Activated naive CD8-positive, alpha-beta T cell treated with anti-CD3 and anti-CD28 coated beads, Interleukin-2, amount 50 U/mL, for 24 hours (primary cell): Measurements from ENCODE around the gene C1QL4.
"Not testable (repeated sequence)": the region's sequence is repeated elsewhere in the genome, so short reads cannot be mapped to it uniquely, and the experiment has no call there.

Experiments
- ATAC-seq: fragments of 150-1000 bp; cut with Tn5 transposase; one replicate; pipeline ENCODE4 v1.10.0; 2021
- DNase-seq: peaks from one replicate; pipeline ENCODE4 v3.0.0; 2021
- H3K27ac Mint-ChIP-seq: one replicate; pipeline ENCODE4 v1.8.0; 2021; ENCODE audit warnings: mild to moderate bottlenecking, mixed read lengths
- H3K27me3 Mint-ChIP-seq: one replicate; pipeline ENCODE4 v1.8.0; 2021; ENCODE audit warnings: mixed read lengths
- H3K36me3 Mint-ChIP-seq: one replicate; pipeline ENCODE4 v1.8.0; 2021; ENCODE audit warnings: low read depth, mixed read lengths
- H3K4me1 Mint-ChIP-seq: one replicate; pipeline ENCODE4 v1.8.0; 2021; ENCODE audit warnings: mixed read lengths
- H3K4me3 Mint-ChIP-seq: one replicate; pipeline ENCODE4 v1.8.0; 2021; ENCODE audit warnings: mild to moderate bottlenecking, moderate library complexity, mixed read lengths
- H3K9me3 Mint-ChIP-seq: one replicate; pipeline ENCODE4 v1.8.0; 2021; ENCODE audit warnings: mixed read lengths

Gene C1QL4

DNA sequence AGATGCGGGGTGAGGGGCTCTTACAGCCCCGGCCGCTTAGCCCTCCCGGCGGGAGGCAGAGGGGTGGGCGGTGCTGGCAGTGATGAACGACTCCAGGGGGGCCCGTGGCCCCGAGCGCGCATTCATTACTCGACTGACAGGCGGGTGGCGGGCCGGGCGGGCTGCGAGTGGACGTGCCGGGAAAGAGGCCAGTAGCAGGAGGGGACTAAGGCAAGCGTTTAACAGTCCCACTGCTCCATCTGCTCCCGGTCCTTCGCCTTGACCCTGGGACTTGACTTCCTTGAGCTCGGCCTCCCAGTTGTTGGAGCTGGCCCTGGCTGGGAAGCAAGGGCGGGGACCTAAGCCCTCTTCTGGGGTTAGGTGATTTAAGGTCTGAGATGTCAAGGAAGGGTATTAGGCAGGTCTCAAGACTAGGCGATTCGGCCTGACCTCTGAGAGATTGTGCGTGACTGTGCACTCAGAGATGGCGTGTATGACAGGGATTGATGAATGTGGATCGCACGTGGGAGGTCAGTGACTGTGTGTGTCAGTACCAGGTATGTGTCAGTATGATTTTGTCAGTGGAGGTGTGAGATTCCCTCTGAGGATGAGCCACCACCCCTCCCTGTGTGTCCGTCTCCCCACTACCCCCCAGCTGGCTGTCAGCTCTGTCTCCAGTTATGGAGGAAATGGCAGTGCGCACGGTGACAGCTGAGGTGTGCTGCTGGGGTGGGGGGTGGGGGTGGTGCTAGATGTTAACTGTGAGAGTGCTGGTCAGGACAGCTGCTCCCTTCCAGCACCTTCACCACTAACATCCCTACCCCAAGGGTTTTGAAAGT is 6.1 kb upstream of the C1QL4 start:
- peaks cover 77% of the 10 kb centered on the region for H3K27me3 Mint-ChIP-seq
- no peak for DNase-seq
- no peaks in the 10 kb centered on the region for H3K36me3 Mint-ChIP-seq
- ATAC-seq = peak; percentile 40
- peak overlapping the region; percentile 16 for H3K27ac Mint-ChIP-seq
- H3K4me3 Mint-ChIP-seq = peak overlapping the region; percentile 66
- H3K4me1 Mint-ChIP-seq = peaks cover 40% of the 10 kb centered on the region
- H3K9me3 Mint-ChIP-seq = no peaks in the 10 kb centered on the region

DNA sequence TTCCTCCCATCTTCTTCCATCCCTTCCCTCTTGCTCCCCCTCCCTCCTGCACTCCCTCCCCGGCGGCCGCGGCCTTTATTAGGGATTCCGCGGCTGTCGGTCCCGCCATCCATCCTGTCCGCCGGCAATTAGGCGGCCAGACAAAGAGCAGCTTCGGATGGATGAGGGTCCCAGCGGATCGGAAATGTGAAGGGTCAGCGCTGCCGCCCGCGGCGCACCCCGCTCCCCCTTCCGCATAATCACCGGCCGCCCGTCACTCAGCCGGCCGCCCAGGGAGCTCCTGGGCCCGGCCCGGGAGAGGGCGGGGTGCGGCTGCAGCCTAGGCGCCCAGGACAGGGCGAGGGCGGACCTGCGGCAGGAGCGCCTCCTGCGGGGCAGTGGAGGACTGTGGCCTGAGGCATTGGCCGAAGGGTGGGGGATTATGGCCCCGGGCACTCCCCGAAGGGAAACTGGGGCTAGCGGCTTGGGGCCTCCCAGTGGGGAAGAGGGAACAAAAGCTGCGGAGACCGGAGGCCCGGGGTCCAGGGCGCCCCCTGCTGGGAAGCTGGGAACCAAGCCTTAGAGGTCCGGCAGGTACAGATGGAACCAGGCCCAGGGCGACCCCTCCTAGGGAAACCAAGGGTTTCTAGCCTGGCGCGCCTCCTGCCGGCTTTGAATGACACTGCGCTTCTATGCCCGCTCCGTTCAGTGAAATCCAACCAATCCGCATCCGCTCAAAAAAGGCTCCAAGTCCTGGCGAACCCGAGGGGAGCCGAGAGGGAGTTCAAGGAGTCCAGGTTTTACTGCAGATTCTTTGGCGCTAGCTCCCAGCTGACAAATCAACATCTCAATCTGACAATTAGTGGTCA is 5.3 kb upstream of the C1QL4 start:
- peaks cover 44% of the 10 kb centered on the region for H3K4me1 Mint-ChIP-seq
- H3K9me3 Mint-ChIP-seq = no peaks in the 10 kb centered on the region
- H3K4me3 Mint-ChIP-seq = peak overlapping the region; percentile 66
- H3K36me3 Mint-ChIP-seq = no peaks in the 10 kb centered on the region
- H3K27ac Mint-ChIP-seq = no peak overlapping the region
- H3K27me3 Mint-ChIP-seq = peaks cover 77% of the 10 kb centered on the region
- DNase-seq (peak; percentile 92), ATAC-seq (peak; percentile 76)

DNA sequence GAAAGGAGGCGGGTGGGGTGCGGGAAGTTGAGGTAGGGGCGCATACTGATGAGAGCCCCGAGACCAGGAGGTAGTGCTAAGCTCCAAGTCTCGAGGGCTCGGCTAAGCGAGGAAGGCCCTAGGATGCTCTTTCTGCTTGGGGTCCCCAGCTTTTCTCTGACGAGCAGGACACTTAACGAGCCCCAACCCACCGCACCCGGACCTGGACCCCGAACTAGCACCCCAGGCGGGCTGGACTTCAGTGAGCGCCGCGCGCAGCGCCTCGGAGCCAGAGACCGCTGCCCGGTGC is 4.7 kb upstream of the C1QL4 start:
- ATAC-seq = no peak
- Mint-ChIP-seq H3K36me3 (no peaks in the 10 kb centered on the region), H3K4me3 (no peak overlapping the region), H3K4me1 (peaks cover 44% of the 10 kb centered on the region), H3K27me3 (peaks cover 78% of the 10 kb centered on the region), H3K9me3 (no peaks in the 10 kb centered on the region), H3K27ac (no peak overlapping the region)
- DNase-seq = no peak

DNA sequence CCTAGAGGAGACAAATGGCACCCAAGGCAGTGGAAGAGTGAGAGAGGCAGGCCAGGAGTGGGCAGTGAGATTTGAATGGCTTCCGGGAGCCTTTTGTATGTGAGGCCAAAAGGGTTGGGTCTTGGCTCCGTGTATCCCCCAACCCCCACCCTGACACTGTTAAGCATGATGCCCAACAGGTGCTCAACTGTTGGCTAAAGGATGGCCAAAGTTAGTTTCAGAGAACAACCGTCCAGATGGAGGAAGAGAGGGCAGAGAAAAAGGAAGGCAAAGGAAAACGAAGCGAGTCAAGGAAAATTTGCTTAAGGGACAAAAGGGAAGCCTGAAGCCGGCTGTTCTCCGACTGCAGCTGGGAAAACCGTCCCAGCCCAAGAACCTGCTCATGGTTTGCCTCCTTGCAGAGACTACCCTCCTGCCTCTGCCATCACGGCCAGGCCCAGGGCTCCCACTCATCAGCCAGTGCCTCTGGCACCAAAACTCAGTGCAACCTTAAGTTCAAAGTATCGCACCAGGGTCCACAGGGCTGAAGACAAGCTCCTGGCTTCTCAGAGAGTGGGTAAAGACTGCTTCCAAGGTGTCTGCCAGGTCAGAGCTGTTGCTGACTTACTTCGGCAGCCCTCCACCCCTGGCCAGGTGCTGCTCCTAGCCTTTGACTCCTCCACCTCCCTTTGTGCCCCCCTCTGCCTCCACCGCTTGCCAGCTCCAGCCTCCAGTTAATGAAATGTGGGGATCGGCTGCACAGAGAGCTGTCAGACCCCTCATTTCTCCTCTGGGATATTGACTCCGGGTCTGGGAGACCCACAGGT is 4.2 kb upstream of the C1QL4 start:
- DNase-seq = no peak
- H3K9me3 Mint-ChIP-seq = no peaks in the 10 kb centered on the region
- no peak overlapping the region for H3K27ac Mint-ChIP-seq
- no peak overlapping the region for H3K4me3 Mint-ChIP-seq
- H3K27me3 Mint-ChIP-seq = peaks cover 76% of the 10 kb centered on the region
- H3K36me3 Mint-ChIP-seq = no peaks in the 10 kb centered on the region
- peaks cover 40% of the 10 kb centered on the region for H3K4me1 Mint-ChIP-seq
- ATAC-seq = no peak

DNA sequence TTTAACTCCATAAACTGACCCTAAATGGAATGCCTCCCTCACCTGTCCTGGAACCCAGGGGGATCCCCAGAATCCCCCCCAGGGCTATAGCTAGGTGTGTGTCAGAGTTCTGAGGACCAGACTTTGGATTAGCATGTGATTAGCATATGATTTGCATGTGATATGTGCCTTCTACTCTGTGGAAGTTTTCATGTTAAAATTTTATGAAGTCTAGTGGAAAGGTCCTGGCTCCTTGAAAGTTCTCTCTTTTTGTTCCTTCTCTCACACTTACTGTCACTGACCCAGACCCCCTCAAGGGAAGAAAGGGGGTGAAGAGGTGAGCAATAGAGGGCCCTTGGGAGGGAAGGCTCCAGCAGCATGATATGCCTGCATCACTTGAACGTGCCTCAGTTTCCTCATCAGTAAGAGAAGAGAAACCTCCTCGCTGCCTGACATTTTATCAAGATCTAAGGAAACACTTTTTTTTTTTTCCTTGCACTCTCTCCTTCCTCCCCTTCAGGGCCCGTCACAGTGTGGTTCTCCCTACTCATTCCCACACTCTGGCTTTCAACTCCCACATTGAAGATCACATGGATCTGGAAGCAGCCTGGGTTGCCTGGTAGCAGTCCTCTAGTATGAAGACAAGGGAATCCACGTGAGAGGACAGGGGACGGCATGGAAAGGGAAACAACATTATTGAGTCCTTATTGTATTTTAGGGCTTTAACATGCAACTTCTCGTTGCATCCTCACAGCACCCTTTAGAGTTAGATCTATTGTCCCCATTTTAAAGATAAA is 3.3 kb upstream of the C1QL4 start:
- no peak overlapping the region for H3K27ac Mint-ChIP-seq
- ATAC-seq = no peak
- H3K4me3 Mint-ChIP-seq = no peak overlapping the region
- H3K36me3 Mint-ChIP-seq = no peaks in the 10 kb centered on the region
- H3K4me1 Mint-ChIP-seq = peaks cover 32% of the 10 kb centered on the region
- no peaks in the 10 kb centered on the region for H3K9me3 Mint-ChIP-seq
- no peak for DNase-seq
- H3K27me3 Mint-ChIP-seq = peaks cover 73% of the 10 kb centered on the region

DNA sequence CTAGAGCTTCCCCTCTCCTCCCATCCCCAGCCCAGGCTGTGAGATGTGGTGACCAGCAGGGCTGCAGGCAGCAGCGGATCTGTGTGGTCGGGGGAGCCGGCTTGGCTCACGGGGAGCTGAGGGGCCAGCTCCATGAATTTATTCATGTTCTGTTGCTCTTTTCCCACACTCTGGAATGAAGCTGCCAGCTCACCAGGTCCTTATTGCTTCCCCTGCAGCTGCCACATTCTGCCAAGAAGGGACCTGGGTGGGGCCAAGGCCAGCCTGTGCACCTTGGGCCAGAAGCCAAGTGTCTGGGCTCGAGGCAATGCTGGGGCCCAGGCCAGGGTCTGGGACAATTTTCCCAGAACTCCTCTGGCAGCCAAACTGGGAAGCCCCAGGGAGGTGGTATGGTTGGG is 2.5 kb upstream of the C1QL4 start:
- H3K27me3 Mint-ChIP-seq = peaks cover 78% of the 10 kb centered on the region
- H3K4me3 Mint-ChIP-seq = no peak overlapping the region
- H3K36me3 Mint-ChIP-seq = no peaks in the 10 kb centered on the region
- ATAC-seq = no peak
- DNase-seq = no peak
- no peaks in the 10 kb centered on the region for H3K9me3 Mint-ChIP-seq
- peaks cover 31% of the 10 kb centered on the region for H3K4me1 Mint-ChIP-seq
- no peak overlapping the region for H3K27ac Mint-ChIP-seq

DNA sequence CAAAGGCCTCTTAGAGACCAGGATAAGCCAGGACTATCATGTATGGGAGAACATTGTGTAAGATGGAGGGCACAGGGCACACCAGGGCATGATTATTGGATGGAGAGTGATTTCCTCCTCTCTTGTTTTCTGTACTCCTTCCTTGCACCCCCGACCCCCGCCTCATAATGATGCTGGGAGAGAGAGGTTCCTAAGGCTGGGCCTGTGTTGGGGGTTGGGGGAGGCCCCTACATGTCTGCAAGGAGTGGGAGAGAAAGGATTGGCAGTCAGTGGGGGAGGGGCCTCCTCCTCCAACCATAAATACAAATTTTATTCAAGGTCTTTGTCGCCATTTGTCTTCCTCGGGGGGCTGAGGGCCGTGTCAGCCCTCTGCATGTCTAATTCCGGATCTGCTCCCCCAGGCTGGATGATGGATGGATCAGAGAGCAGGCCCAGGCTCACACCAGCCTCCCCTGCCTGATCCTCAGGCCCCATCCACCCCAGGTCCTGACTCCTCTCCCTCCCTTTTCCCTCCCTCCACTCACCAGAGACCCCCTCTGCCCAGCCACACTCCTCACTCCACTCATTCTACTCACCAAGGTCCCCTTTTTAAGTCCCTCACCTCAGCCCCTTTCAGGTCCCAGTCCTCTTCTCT is 2.0 kb upstream of the C1QL4 start:
- Mint-ChIP-seq H3K27ac (no peak overlapping the region), H3K4me3 (no peak overlapping the region)

DNA sequence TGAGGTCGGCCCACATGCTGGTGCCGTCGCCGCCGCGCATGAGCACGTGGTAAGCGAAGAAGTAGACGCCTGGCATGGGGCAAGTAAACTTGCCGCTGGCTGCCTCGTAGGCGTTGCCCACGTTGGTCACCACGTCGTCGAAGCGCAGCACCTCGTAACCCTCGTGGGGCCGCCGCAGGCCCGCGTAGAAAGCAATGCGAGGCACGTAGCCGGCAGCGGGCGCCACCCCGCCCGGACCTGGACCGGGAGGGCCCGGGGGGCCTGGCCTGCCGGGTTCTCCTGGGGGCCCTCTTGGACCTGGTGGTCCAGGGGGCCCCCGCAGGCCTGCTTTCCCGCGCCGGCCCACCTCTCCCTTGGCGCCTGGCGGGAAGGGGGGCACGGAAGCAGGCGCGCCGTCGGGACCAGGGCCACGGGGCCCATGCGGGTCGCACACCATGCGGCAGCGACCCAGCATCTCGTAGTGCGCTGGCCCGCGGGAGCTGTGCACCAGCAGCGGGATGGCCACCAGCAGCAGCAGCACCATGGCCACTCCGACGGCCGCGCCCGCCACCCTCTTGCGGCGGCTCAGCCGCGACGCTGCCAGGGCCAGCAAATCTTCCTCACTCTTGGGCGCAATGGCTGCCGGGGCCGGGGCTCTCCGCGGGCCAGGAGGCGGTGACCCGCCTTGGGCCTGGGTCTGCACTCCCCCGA is 888 bp downstream of the C1QL4 start:
- H3K36me3 Mint-ChIP-seq = peaks cover 9% of the 10 kb centered on the region
- no peak overlapping the region for H3K4me3 Mint-ChIP-seq
- no peak for ATAC-seq
- H3K27me3 Mint-ChIP-seq = peaks cover 76% of the 10 kb centered on the region
- H3K9me3 Mint-ChIP-seq = no peaks in the 10 kb centered on the region
- no peak for DNase-seq
- peaks cover 20% of the 10 kb centered on the region for H3K4me1 Mint-ChIP-seq
- H3K27ac Mint-ChIP-seq = no peak overlapping the region

More for the DNA sequence above, 2.0 kb upstream of the C1QL4 start:
- Mint-ChIP-seq H3K27me3 (peaks cover 77% of the 10 kb centered on the region), H3K9me3 (no peaks in the 10 kb centered on the region), H3K36me3 (no peaks in the 10 kb centered on the region), H3K4me1 (peaks cover 27% of the 10 kb centered on the region)
- DNase-seq (no peak), ATAC-seq (no peak)

DNA sequence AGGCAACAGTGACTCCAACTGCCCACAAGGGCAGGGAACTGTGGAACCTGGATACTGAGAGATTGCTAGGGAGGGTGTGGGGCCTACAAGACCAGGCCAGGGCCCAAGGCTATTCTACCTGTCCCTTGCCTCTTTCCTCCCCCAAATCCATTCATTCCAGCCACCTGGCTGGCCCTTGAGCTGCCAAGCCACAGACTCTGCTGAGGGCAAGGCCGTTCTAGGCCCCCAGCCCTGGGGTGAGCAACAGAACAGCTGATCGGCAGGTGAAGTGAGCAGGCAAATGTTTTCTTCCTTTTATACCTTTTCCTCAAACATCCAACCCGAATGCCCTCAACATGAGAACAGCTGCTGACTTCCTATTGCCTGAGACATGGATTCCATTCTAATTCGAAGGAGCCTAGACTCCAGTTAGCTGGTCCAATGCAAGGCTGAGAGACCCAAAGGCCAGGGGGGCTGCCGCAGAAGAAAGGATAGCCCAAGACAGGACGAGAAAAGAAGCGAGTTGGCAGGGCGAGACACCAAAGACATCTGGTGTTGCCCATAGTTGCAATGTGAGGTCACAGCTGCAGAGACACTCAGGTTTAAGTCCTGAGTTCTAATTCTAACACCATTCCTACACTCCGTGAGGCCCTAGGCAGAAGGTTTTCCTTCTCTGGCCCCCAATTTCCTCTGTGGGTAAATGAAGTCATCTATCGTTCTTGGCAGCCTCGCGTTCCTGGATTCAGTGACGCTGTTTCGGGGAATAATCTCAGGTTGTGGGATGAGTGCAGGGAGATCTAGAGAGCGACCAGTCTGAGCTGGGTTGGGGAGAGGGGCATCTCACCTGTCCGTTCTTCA is 1.7 kb downstream of the C1QL4 start:
- Mint-ChIP-seq H3K4me1 (peaks cover 20% of the 10 kb centered on the region), H3K4me3 (no peak overlapping the region), H3K27ac (no peak overlapping the region), H3K27me3 (peaks cover 72% of the 10 kb centered on the region), H3K9me3 (no peaks in the 10 kb centered on the region), H3K36me3 (peaks cover 14% of the 10 kb centered on the region)
- ATAC-seq (no peak), DNase-seq (no peak)

DNA sequence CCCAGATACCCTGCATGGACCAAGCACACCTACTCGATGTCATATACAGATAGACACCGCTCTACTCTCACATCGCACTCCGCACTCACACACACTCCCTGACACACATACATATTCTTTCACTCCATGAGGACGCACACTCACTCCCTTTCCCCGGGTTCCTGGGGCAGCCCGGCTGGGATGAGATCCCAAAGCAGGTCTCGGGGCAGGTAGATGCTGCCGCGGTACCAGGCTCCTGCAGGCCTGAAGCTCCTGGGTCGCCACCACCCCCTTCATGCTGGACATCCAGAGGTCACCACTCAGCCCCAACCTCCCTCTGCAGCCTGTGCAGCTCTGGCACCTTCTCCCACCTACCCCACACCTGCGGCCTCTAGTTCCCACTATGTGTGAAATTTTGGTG is 2.3 kb downstream of the C1QL4 start:
- H3K4me1 Mint-ChIP-seq = peaks cover 20% of the 10 kb centered on the region
- no peak overlapping the region for H3K4me3 Mint-ChIP-seq
- no peak for ATAC-seq
- H3K27me3 Mint-ChIP-seq = peaks cover 67% of the 10 kb centered on the region
- no peak overlapping the region for H3K27ac Mint-ChIP-seq
- DNase-seq = no peak
- peaks cover 16% of the 10 kb centered on the region for H3K36me3 Mint-ChIP-seq
- no peaks in the 10 kb centered on the region for H3K9me3 Mint-ChIP-seq

DNA sequence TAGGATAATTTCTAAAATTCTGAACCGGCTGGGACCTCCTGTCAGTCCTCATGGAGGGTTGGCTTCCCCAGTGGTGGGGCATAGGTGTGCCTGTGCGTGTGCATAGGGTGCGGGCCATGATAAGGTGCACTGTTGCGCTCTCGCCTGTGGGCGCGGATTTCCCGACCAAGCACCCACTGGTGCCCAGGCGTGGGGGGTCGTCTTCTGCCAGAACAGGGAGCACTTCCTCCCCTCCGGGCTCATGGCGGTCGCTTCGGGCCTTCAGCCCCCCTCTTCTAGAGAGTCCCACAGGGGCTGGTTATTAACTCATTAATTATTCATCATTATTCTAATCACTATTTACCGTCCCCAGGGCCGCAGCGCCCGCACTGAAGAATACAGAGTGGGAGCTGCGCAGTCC is 2.8 kb downstream of the C1QL4 start:
- peaks cover 20% of the 10 kb centered on the region for H3K4me1 Mint-ChIP-seq
- no peaks in the 10 kb centered on the region for H3K9me3 Mint-ChIP-seq
- no peak overlapping the region for H3K27ac Mint-ChIP-seq
- H3K27me3 Mint-ChIP-seq = peaks cover 64% of the 10 kb centered on the region
- H3K4me3 Mint-ChIP-seq = no peak overlapping the region
- ATAC-seq = no peak
- DNase-seq = no peak
- H3K36me3 Mint-ChIP-seq = peaks cover 18% of the 10 kb centered on the region

DNA sequence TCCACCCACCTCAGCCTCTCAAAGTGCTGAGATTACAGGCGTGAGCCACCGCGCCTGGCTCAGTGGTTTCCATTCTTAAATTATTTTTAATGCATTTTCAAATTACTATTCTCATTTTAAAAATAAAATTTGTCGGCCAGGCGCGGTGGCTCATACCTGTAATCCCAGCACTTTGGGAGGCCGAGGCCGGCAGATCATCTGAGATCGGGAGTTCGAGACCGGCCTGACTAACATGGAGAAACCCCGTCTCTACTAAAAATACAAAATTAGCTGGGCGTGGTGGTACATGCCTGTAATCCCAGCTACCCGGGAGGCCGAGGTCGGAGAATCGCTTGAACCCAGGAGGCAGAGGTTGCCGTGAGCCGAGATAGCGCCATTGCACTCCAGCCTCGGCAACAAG is 3.2 kb downstream of the C1QL4 start:
- not testable (repeated sequence) for H3K4me3 Mint-ChIP-seq, H3K9me3 Mint-ChIP-seq, ATAC-seq, H3K27ac Mint-ChIP-seq, DNase-seq
- Mint-ChIP-seq H3K4me1 (peaks cover 20% of the 10 kb centered on the region), H3K36me3 (peaks cover 21% of the 10 kb centered on the region), H3K27me3 (peaks cover 61% of the 10 kb centered on the region)
